Stomach (tissue), 9 donors: Measurements from ENCODE around the gene UBE2D1. TPM values are rescaled to one million over a fixed set of nuclear protein-coding genes. Genes with fewer than 3 reads are reported as not detected.

Experiments
- DNase-seq, 2 donors: peaks; one replicate each; pipeline versions ENCODE4 v3.0.0 to v3.0.0-alpha.2; 2013 to 2019
- H3K27ac ChIP-seq, 5 donors: fragments of 200-600 bp in 4 of 5; sonication (generic) in 4 of 5; one replicate each; pipeline ENCODE4 v1.5.1; 2013 to 2019; ENCODE audit warnings: mild to moderate bottlenecking in 1 of 5, moderate library complexity in 1 of 5
- H3K27me3 ChIP-seq, 3 donors: fragments of 200-600 bp; sonication (generic); one replicate each; pipeline ENCODE4 v1.5.1; 2017 to 2019; ENCODE audit warnings: mixed run types in 1 of 3
- H3K36me3 ChIP-seq, 4 donors: fragments of 200-600 bp; sonication (generic); 1 replicate in 3 of 4; 2 replicates in 1 of 4; pipeline ENCODE4 v1.5.1; 2016 to 2019
- H3K4me1 ChIP-seq, 4 donors: fragments of 200-600 bp; sonication (generic); one replicate each; pipeline ENCODE4 v1.5.1; 2016 to 2019
- H3K4me3 ChIP-seq, 4 donors: fragments of 200-600 bp; sonication (generic) in 3 of 4; one replicate each; pipeline ENCODE4 v1.5.1; 2016 to 2019; ENCODE audit warnings: mild to moderate bottlenecking in 1 of 4
- H3K9me3 ChIP-seq, 4 donors: fragments of 200-600 bp; sonication (generic); one replicate each; pipeline ENCODE4 v1.5.1; 2016 to 2019
- CTCF ChIP-seq, 7 experiments: fragments of 450-650 bp in 4 of 7; fragments of 200-600 bp in 3 of 7; sonication (generic) in 3 of 7; IDR thresholded peaks; one replicate each; pipeline ENCODE4 v1.5.1; 2016 to 2019; ENCODE audit warnings: antibody characterized with exemption in 7 of 7, control low read depth in 2 of 7, mild to moderate bottlenecking in 1 of 7
- EP300 ChIP-seq: sonication (generic); formaldehyde crosslinking; IDR thresholded peaks from one replicate; pipeline ENCODE4 v1.6.1; 2017; ENCODE audit warnings: antibody characterized with exemption
- POLR2A ChIP-seq, 4 donors: fragments of 450-650 bp; IDR thresholded peaks; one replicate each; pipeline ENCODE4 v1.6.1; 2016; ENCODE audit warnings: antibody characterized with exemption in 4 of 4, control low read depth in 2 of 4, mild to moderate bottlenecking in 1 of 4, moderate library complexity in 1 of 4
- POLR2AphosphoS5 ChIP-seq, 3 donors: sonication (generic); formaldehyde crosslinking; IDR thresholded peaks; one replicate each; pipeline ENCODE4 v1.6.1; 2016; ENCODE audit warnings: antibody characterized with exemption in 3 of 3
- WGBS, 5 donors: extraction: QIAGEN DNeasy Blood & Tissue Kit in 3 of 5; methylation state at CpG; one replicate each; pipeline versions ENCODE4 v1.1.5 to v1.1.7; 2013 to 2018; 5-methylcytosine and 5-hydroxymethylcytosine counted together
- intact Hi-C: fragments of 100-400 bp; cut with DNase I; formaldehyde crosslinking; loops from one replicate; pipeline ENCODE4 v1.15.1; 2023; ENCODE audit warnings: low total_unique reads
- polyA plus RNA-seq, 3 donors: library from polyadenylated mRNA; stranded (reverse); fragments of 200-250 nt; gene quantifications; one replicate each; pipeline ENCODE4 v1.2.3, GENCODE V29; 2013
- total RNA-seq, 5 donors: library from RNA; depleted of rRNA; stranded (reverse); fragments of >200 nt; gene quantifications; one replicate each; pipeline versions ENCODE4 v1.1.0 to v1.2.3, GENCODE V29; 2014 to 2016
- donor health status: healthy with polysubstance abuse.
- donor health status: Bipolar disorder and iron deficiency.
- donor health status: healthy.

Gene UBE2D1
- total and polyA plus RNA-seq, 8 donors: 6.9 to 16.5 (median 8.4) TPM

GRCh38 chr10:58351616-58352578, 17.1 kb downstream of the UBE2D1 start:
- WGBS, 5 donors: 93 to 97% (median 95%) methylated on average over 7 of the region's 7 CpGs
- no peak for TF ChIP-seq CTCF (IDR thresholded peaks at IDR 0.05)
- TF ChIP-seq POLR2A (IDR thresholded peaks at IDR 0.05): no peak
- no peak for TF ChIP-seq EP300
- no peak for TF ChIP-seq POLR2AphosphoS5 (IDR thresholded peaks at IDR 0.05)
- DNase-seq: no peak
- peak overlapping the region in 1 of 5 donors; percentile 22 for H3K27ac ChIP-seq
- intact Hi-C loops: no loop called here
- H3K9me3 ChIP-seq: no peaks in the 10 kb centered on the region
- H3K4me3 ChIP-seq: no peak overlapping the region
- peaks cover 0 to 52% (median 16%) of the 10 kb centered on the region in 4 donors for H3K4me1 ChIP-seq
- H3K36me3 ChIP-seq: no peaks in the 10 kb centered on the region
- H3K27me3 ChIP-seq: no peaks in the 10 kb centered on the region

- TF ChIP-seq POLR2AphosphoS5 (IDR thresholded peaks at IDR 0.05) (no peak), POLR2A (IDR thresholded peaks at IDR 0.05) (no peak)
- DNase-seq: no peak
- intact Hi-C loops: no loop called here
- 53 to 67% (median 60%) methylated on average over 2 of the region's 2 CpGs for WGBS, 5 donors
- no peak overlapping the region for H3K4me3 ChIP-seq
- peaks cover 0 to 49% (median 17%) of the 10 kb centered on the region in 4 donors for H3K4me1 ChIP-seq
- no peaks in the 10 kb centered on the region for H3K9me3 ChIP-seq
- no peaks in the 10 kb centered on the region for H3K27me3 ChIP-seq
- no peaks in the 10 kb centered on the region for H3K36me3 ChIP-seq
- no peak overlapping the region for H3K27ac ChIP-seq
These were observed 18.3 kb downstream of the UBE2D1 start for GRCh38 chr10:58352956-58353610.

- DNase-seq: no peak
- TF ChIP-seq EP300 (no peak), POLR2A (IDR thresholded peaks at IDR 0.05) (no peak), POLR2AphosphoS5 (IDR thresholded peaks at IDR 0.05) (no peak), CTCF (IDR thresholded peaks at IDR 0.05) (no peak)
- Histone ChIP-seq H3K4me3 (no peak overlapping the region), H3K4me1 (peaks cover 0 to 40% (median 14%) of the 10 kb centered on the region in 4 donors), H3K9me3 (no peaks in the 10 kb centered on the region), H3K27ac (no peak overlapping the region), H3K27me3 (no peaks in the 10 kb centered on the region), H3K36me3 (peaks cover 0 to 6% (median 0%) of the 10 kb centered on the region in 4 donors)
- intact Hi-C loops: no loop called here
- WGBS, 5 donors: 49 to 61% (median 52%) methylated on average over 2 of the region's 2 CpGs
These were observed 21.9 kb downstream of the UBE2D1 start for GRCh38 chr10:58356756-58357155.

GRCh38 chr10:58358314-58358933, 23.6 kb downstream of the UBE2D1 start:
- Histone ChIP-seq H3K4me1 (peaks cover 0 to 28% (median 9%) of the 10 kb centered on the region in 4 donors), H3K4me3 (no peak overlapping the region), H3K27ac (no peak overlapping the region), H3K36me3 (peaks cover 0 to 10% (median 2%) of the 10 kb centered on the region in 4 donors), H3K27me3 (no peaks in the 10 kb centered on the region), H3K9me3 (no peaks in the 10 kb centered on the region)
- TF ChIP-seq POLR2AphosphoS5 (IDR thresholded peaks at IDR 0.05) (no peak), EP300 (no peak), CTCF (IDR thresholded peaks at IDR 0.05) (no peak), POLR2A (IDR thresholded peaks at IDR 0.05) (no peak)
- WGBS, 5 donors: 78 to 97% (median 88%) methylated on average over 4 of the region's 4 CpGs
- intact Hi-C loops: no loop called here
- DNase-seq: no peak
